ENCODE results near the gene ZGPAT.

ZGPAT gene

GRCh38 chr20:63678667-63679465, 29.0 kb upstream of the ZGPAT start:
- no peak for DNase-seq

GRCh38 chr20:63679799-63680305, 28.0 kb upstream of the ZGPAT start:
- no peak for DNase-seq

GRCh38 chr20:63680427-63680826, 27.4 kb upstream of the ZGPAT start:
- no peak for DNase-seq

GRCh38 chr20:63680857-63681608, 26.8 kb upstream of the ZGPAT start:
- no peak for DNase-seq

GRCh38 chr20:63681609-63682142, 26.2 kb upstream of the ZGPAT start:
- no peak for DNase-seq

GRCh38 chr20:63682384-63683139, 25.3 kb upstream of the ZGPAT start:
- no peak for DNase-seq

GRCh38 chr20:63685269-63686026, 22.4 kb upstream of the ZGPAT start:
- no peak for DNase-seq

- no peak for DNase-seq
Observed at GRCh38 chr20:63686094-63686491, 21.7 kb upstream of the ZGPAT start.

GRCh38 chr20:63686492-63687321, 21.1 kb upstream of the ZGPAT start:
- no peak for DNase-seq

- no peak for DNase-seq
Observed at GRCh38 chr20:63687419-63688178, 20.2 kb upstream of the ZGPAT start.

GRCh38 chr20:63688228-63689045, 19.4 kb upstream of the ZGPAT start:
- no peak for DNase-seq

- no peak for DNase-seq
Observed at GRCh38 chr20:63689046-63690002, 18.5 kb upstream of the ZGPAT start.

- no peak for DNase-seq
Observed at GRCh38 chr20:63690003-63690897, 17.6 kb upstream of the ZGPAT start.

GRCh38 chr20:63690898-63691710, 16.7 kb upstream of the ZGPAT start:
- no peak for DNase-seq

- DNase-seq, result no peak
Observed at GRCh38 chr20:63691711-63692435, 16.0 kb upstream of the ZGPAT start.

All from activated CD4-positive, CD25-positive, alpha-beta regulatory T cell treated with anti-CD3 and anti-CD28 coated beads, Interleukin-2, amount 50 U/mL, for 72 hours (primary cell).